Kidney glomerular epithelial cell (primary cell): ENCODE results near the gene TDP1.
"Not testable (repeated sequence)": the region's sequence is repeated elsewhere in the genome, so short reads cannot be mapped to it uniquely, and the experiment has no call there.

Source experiments
- DNase-seq: peaks from one replicate; lab custom pipeline; 2025; lab: John Stamatoyannopoulos, UW

TDP1 gene

GRCh38 chr14:89990218-89990617, 34.5 kb downstream of the TDP1 start:
- no peak for DNase-seq

- no peak for DNase-seq
Measured at GRCh38 chr14:89990623-89991275, 35.0 kb downstream of the TDP1 start.

- no peak for DNase-seq
Measured at GRCh38 chr14:89992273-89992672, 36.5 kb downstream of the TDP1 start.

GRCh38 chr14:89996963-89997362, 41.2 kb downstream of the TDP1 start:
- no peak for DNase-seq

GRCh38 chr14:90000935-90001334, 45.2 kb downstream of the TDP1 start:
- DNase-seq, result no peak

- no peak for DNase-seq
Measured at GRCh38 chr14:90003526-90004307, 48.0 kb downstream of the TDP1 start.

GRCh38 chr14:90005441-90005840, 49.7 kb downstream of the TDP1 start:
- no peak for DNase-seq

- DNase-seq, result no peak
Measured at GRCh38 chr14:90005939-90006530, 50.3 kb downstream of the TDP1 start.

GRCh38 chr14:90017371-90017770, 61.6 kb downstream of the TDP1 start:
- no peak for DNase-seq

- DNase-seq, result no peak
Measured at GRCh38 chr14:90019824-90020523, 64.2 kb downstream of the TDP1 start.

- no peak for DNase-seq
Measured at GRCh38 chr14:90023176-90023896, 67.6 kb downstream of the TDP1 start.

- no peak for DNase-seq
Measured at GRCh38 chr14:90024910-90025309, 69.2 kb downstream of the TDP1 start.

GRCh38 chr14:90026608-90027007, 70.9 kb downstream of the TDP1 start:
- not testable (repeated sequence) for DNase-seq

- no peak for DNase-seq
Measured at GRCh38 chr14:90027842-90028241, 72.1 kb downstream of the TDP1 start.

GRCh38 chr14:90034156-90034555, 78.4 kb downstream of the TDP1 start:
- DNase-seq, result no peak

- no peak for DNase-seq
Measured at GRCh38 chr14:90034835-90035525, 79.3 kb downstream of the TDP1 start.

- DNase-seq, result no peak
Measured at GRCh38 chr14:90039253-90040010, 83.7 kb downstream of the TDP1 start.

GRCh38 chr14:90040411-90040810, 84.7 kb downstream of the TDP1 start:
- no peak for DNase-seq

GRCh38 chr14:90042496-90043252, 86.9 kb downstream of the TDP1 start:
- DNase-seq, result no peak

- no peak for DNase-seq
Measured at GRCh38 chr14:90045616-90046015, 89.9 kb downstream of the TDP1 start.
